Stimulated activated CD4-positive, alpha-beta T cell treated with anti-CD3 and anti-CD28 coated beads, Interleukin-1b, Interleukin-23, amount 100 ng/mL, for 24 hours (primary cell): ENCODE measurements around the gene NFKB2.

Experiments
- DNase-seq, 4 experiments: peaks; one replicate each; pipeline ENCODE4 v3.0.0-alpha.2; 2020; ENCODE audit warnings: low read depth in 4 of 4, low spot score in 1 of 4

NFKB2 gene

DNA sequence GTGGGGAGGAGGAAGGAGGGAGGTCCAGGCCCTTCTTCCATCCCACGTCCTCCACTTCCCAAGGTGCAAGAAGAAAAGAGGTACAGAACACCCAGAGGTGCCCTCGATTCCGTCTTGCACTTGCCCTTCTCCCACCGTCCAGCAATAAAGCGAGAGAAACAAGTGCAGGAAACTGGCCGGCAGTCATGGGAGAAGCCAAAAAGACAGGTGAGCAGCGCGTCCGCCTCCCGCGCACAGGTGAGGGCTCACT is 54.5 kb downstream of the NFKB2 start:
- no peak for DNase-seq

DNA sequence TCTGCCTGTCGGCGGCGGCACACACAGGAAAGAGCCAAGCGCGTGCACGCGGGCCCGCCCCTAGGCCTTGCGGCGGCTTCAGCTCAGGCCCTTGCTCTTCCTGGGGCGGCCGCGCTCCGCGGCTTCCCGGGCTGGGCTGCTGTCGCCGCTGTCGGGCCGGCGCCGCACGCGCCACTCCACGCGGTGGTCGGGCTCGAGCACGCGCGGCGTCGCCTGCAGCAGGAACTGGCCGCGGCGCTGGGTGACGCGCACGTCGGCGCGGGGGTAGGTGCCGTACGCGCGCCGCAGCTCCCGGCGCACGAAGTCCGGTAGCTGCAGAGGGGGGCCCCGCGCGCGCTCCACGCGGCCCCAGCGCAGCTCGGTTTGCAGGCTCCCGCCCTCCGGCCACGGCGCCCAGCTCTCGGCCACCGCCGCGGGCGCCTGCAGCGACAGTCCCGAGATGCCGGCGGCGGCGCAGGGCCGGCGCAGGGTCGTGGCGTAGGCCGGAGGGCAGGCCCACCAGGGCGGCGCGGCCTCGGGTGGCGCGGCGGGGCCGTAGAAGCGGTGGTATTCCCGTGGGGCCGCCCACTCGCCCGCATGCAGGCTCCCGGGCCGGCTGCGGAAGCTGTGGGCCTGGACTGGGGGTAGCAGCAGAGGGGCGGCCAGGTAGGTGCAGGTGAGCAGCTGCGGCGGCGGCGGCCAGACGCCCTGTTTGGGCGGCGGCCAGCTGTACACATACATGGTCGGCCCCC is 55.0 kb downstream of the NFKB2 start:
- peak in 3 of 4 experiments; percentile 55 to 76 (median 73) for DNase-seq

DNA sequence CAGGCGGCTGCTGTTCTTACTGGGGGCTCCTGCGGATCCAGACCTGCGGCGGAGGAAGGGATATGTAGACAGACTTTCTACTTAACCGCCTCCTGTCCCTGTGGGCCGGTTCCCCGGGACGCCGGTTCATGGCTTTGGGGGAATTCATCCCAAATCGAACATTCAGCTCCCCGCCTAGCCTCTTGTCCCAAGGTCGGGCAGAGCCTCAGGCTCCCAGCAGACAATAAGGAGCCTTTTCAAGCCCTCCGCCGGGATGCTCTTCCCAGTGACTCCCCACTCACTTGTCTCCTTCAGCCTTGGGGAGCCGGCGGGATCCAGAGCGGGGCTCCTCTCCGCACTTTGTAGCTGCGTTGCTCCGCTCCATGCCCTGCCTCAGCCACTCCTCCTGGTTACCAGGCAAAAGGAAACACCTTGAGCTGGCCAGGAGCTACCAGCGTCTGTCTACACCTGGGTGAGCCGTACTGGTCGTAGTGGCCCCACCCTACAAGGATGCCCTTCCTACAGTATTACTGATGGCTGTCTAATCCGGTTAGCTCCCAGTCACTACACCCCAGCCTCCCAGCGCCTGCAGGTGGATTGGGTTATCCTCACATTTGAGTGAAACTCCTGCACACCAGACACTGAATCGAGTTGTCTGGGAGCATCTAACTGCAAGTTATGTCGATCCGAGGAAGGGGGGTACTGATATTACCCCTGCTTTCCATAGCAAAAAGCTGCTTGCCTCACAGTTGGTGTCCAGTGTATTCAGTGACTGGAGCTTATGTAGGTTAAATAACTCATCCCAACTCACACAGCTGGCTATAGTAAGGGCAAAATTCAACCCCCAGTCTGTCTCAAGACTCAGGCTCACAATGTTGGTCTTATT is 55.8 kb downstream of the NFKB2 start, which contains the start of gene C10orf95:
C10orf95 (minus strand) TSS at position 439 of the 865 bp plus-strand sequence. CDS start 450 bp downstream, outside the sequence.
- DNase-seq, result no peak
